HL-60 (cell line): ENCODE results near the gene DIPK1A.
A peak's percentile ranks its signal among the peaks of the same experiment; 100 is the strongest.

Source experiments
- DNase-seq, 2 experiments: peaks; one replicate each; pipeline ENCODE4 v3.0.0-alpha.2; 2010 to 2020; ENCODE audit warnings: low read depth in 1 of 2, low spot score in 1 of 2
- H3K27ac ChIP-seq: fragments of 250-450 bp; sonication (Bioruptor Pico); replicated peaks from 2 replicates; pipeline ENCODE4 v1.5.1; 2020; ENCODE audit warnings: mild to moderate bottlenecking, moderate library complexity
- H3K27me3 ChIP-seq: fragments of 250-450 bp; sonication (Bioruptor Pico); 2 replicates; pipeline ENCODE4 v1.5.1; 2021; ENCODE audit warnings: mild to moderate bottlenecking, moderate library complexity; ENCODE audit not compliant: insufficient read depth, poor library complexity, severe bottlenecking
- H3K4me3 ChIP-seq: replicated peaks from 2 replicates; pipeline ENCODE4 v1.5.1; 2011; ENCODE audit warnings: mild to moderate bottlenecking, control low read depth, low read length; ENCODE audit not compliant: insufficient read depth
- GABPA ChIP-seq: IDR thresholded peaks from 2 replicates; pipeline ENCODE4 v1.6.1; 2012; ENCODE audit warnings: low read depth
- POLR2AphosphoS5 ChIP-seq: IDR thresholded peaks from 2 replicates; pipeline ENCODE4 v1.6.1; 2012; ENCODE audit warnings: low read depth
- REST ChIP-seq: IDR thresholded peaks from 2 replicates; pipeline ENCODE4 v1.6.1; 2012; ENCODE audit warnings: low read depth; ENCODE audit not compliant: insufficient replicate concordance
- SPI1 ChIP-seq: IDR thresholded peaks from 2 replicates; pipeline ENCODE4 v1.6.1; 2012; ENCODE audit warnings: low read depth, mild to moderate bottlenecking, borderline replicate concordance
- TF ChIP-seq, protein P1 (sequence below): IDR thresholded peaks from one replicate; pipeline ENCODE4 v1.5.1; 2011; ENCODE audit warnings: low read length, control low read depth, inconsistent platforms; ENCODE audit not compliant: insufficient read depth

Gene DIPK1A

DNA sequence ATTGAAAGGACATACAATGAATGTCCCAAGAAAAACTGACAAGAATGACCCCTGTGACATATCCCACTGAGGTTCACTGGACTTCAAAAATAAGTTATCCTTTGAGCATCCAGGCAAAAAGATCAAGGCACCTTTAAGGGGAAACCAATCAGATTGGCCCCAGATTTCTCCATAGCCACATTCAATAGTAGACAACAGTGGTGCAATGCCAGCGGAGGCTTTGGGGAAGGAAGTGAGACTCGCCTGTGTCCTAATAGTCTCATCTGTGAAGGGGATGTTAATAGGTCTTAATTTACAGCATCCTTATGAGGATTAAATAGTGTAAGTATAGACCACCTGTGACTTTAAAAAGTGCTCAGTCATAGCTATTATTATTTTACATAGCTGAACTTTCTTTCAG lies 108.0 kb downstream of the DIPK1A start:
- peak in 1 of 2 experiments; percentile 81 for DNase-seq

GRCh38 chr1:92851729-92852128 lies 109.5 kb downstream of the DIPK1A start:
- Histone ChIP-seq H3K27ac (no peak overlapping the region), H3K27me3 (no peaks in the 10 kb centered on the region), H3K4me3 (no peak overlapping the region)
- TF ChIP-seq REST: no peak
- TF ChIP-seq GABPA: no peak
- TF ChIP-seq POLR2AphosphoS5: no peak
- TF ChIP-seq, protein P1, sequence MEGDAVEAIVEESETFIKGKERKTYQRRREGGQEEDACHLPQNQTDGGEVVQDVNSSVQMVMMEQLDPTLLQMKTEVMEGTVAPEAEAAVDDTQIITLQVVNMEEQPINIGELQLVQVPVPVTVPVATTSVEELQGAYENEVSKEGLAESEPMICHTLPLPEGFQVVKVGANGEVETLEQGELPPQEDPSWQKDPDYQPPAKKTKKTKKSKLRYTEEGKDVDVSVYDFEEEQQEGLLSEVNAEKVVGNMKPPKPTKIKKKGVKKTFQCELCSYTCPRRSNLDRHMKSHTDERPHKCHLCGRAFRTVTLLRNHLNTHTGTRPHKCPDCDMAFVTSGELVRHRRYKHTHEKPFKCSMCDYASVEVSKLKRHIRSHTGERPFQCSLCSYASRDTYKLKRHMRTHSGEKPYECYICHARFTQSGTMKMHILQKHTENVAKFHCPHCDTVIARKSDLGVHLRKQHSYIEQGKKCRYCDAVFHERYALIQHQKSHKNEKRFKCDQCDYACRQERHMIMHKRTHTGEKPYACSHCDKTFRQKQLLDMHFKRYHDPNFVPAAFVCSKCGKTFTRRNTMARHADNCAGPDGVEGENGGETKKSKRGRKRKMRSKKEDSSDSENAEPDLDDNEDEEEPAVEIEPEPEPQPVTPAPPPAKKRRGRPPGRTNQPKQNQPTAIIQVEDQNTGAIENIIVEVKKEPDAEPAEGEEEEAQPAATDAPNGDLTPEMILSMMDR: no peak
- DNase-seq: no peak

More for the DNA sequence above, 108.0 kb downstream of the DIPK1A start:
- Histone ChIP-seq H3K27ac (no peak overlapping the region), H3K27me3 (no peaks in the 10 kb centered on the region), H3K4me3 (no peak overlapping the region)
- no peak for TF ChIP-seq POLR2AphosphoS5
- peak; percentile 78 for TF ChIP-seq SPI1

DNA sequence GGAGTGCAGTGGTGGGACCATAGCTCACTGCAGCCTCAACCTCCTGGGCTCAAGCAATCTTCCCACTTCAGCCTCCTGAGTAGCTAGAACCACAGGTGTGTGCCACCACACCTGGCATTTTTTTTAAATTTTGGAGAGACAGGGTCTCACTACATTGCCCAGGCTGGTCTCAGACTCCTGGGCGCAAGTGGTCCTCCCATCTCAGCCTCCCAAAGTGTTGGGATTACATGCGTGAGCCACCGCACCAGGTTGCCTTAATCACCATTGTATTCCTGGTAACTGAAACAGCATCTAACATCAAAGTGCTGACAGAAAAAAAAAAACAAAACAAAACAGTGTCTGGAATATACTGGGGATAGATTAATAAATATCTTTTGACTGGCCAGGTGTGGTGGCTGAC lies 111.2 kb downstream of the DIPK1A start:
- no peak overlapping the region for H3K4me3 ChIP-seq

More for the DNA sequence above, 111.2 kb downstream of the DIPK1A start:
- no peak for DNase-seq
- TF ChIP-seq, protein P1: no peak
- TF ChIP-seq SPI1: no peak
- TF ChIP-seq POLR2AphosphoS5: no peak
- TF ChIP-seq GABPA: no peak
- TF ChIP-seq REST: no peak
- no peak overlapping the region for H3K27ac ChIP-seq
- H3K27me3 ChIP-seq: no peaks in the 10 kb centered on the region
